HG02870 (cell line): ENCODE results near the gene PLIN5.

Experiments used
- ATAC-seq: cut with Tn5 transposase; IDR thresholded peaks from one replicate; pipeline ENCODE4 v1.9.1; 2021; ENCODE audit warnings: mild to moderate bottlenecking, moderate library complexity; ENCODE audit not compliant: unreplicated experiment

PLIN5 gene

GRCh38 chr19:4524808-4525562 lies 10.0 kb downstream of the PLIN5 start:
- no peak for ATAC-seq

- ATAC-seq = no peak
These were observed 11.5 kb downstream of the PLIN5 start for GRCh38 chr19:4523306-4524110.

- no peak for ATAC-seq
These were observed 12.6 kb downstream of the PLIN5 start for GRCh38 chr19:4522291-4523002.

DNA sequence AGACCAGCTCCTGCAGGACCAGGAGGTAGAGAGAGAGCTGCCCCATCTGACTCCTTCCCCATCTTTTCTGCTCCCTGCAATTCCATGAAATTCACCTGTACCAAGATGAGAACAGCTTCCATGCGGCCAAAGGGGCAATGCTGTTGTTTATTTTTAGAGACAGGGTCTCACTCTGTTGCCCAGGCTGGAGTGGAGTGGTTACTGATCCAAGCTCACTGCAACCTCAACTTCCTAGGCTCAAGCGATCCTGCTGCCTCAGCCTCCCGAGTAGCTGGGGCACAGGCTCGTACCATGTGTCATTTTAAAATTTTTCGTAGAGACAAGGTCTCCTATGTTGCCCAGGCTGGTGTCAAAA lies 13.2 kb downstream of the PLIN5 start:
- ATAC-seq = no peak

- ATAC-seq = no peak
These were observed 13.7 kb downstream of the PLIN5 start for GRCh38 chr19:4521170-4521887.

- no peak for ATAC-seq
These were observed 15.3 kb downstream of the PLIN5 start for GRCh38 chr19:4519521-4520277.

- no peak for ATAC-seq
These were observed 15.9 kb downstream of the PLIN5 start for GRCh38 chr19:4519172-4519496.

DNA sequence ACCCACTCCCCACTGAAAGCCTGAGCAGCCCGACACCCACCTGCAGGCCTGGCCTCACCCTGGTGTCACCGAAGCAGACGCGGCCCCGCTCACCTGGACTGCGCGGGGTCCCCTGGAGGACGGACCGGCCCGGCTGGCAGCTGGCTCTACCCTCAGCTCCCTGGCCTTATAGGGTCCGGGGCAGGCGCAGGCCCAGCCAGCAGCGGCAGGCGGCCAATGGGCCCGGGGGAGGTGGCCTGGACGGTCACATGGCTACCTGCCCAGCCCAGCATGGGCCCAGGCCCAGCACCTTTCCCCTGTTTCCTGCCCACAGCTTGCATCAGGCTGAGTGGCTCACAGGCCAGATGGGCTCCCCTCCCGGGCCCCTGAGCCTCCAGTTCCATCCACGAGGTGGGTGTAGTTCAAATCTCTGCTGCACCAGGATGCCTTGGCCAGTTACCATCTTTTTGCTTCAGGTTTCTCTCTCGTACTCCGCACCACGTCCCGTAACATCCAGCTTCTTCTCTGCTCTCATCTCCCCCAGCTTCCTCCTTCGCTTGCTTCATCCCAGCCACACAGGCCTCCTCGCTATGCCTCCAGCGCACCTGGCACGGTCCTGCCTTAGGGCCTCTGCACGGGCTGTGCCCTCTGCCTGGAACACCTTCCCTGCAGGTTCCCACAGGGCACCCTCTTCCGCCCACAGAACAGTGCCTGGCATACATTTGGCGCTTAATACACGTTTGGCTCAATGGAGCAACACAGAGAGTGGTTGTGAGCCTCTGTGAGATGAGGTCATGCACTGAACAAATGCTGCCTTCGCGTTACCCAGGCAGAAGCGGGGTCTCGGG lies 16.5 kb downstream of the PLIN5 start, which contains the start of gene PLIN4:
Gene PLIN4 (minus strand): TSS at position 142 of the 827 bp plus-strand sequence. CDS start 214 bp downstream, outside the sequence.
- ATAC-seq = no peak

GRCh38 chr19:4517451-4518057 lies 17.5 kb downstream of the PLIN5 start:
- ATAC-seq = no peak

- no peak for ATAC-seq
These were observed 18.1 kb downstream of the PLIN5 start for GRCh38 chr19:4516939-4517300.

- ATAC-seq = no peak
These were observed 18.7 kb downstream of the PLIN5 start for GRCh38 chr19:4516199-4516938.

GRCh38 chr19:4515732-4516131 lies 19.3 kb downstream of the PLIN5 start:
- no peak for ATAC-seq

GRCh38 chr19:4513248-4513647 lies 21.8 kb downstream of the PLIN5 start:
- ATAC-seq = no peak

DNA sequence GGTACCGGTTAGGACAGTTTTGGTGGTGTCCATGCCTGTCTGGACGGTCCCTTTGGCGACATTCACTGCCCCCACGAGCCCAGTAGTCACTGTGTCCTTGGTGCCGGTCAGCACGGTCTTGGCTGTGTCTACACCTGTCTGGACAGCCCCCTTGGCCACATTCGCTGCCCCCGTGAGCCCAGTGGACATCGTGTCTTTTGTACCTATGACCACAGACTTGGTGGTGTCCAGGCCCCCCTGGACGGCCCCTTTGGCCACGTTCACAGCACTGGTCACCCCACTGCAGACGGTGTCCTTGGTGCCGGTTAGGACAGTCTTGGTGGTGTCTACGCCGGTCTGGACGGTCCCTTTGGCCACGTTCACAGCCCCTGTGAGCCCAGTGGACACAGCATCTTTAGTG lies 23.0 kb downstream of the PLIN5 start:
- ATAC-seq = no peak

- no peak for ATAC-seq
These were observed 23.5 kb downstream of the PLIN5 start for GRCh38 chr19:4511300-4512054.

- no peak for ATAC-seq
These were observed 24.4 kb downstream of the PLIN5 start for GRCh38 chr19:4510435-4511255.

DNA sequence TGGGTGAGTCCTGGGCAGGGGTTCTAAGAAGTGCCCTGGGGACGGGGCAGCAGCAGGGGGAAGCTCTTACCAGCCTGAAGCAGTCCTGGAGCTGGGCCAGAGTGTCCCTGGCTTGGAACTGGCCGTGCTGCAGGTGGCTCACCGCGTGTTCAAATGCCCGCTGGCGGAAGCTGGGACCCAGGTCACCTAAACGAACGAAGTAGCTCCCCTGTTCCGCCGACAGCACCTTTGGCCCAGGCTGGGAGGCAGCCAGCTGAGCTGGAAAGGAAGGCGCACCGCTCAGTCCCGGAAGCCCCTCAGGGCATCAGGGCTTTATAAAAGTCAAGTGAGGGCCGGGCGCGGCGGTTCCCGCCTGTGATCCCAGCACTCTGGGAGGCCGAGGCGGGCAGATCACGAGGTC lies 26.3 kb downstream of the PLIN5 start:
- no peak for ATAC-seq
